Loucy (cell line): ENCODE measurements around the gene TNFSF8.

Experiments used
- H2AFZ ChIP-seq: fragments of 200-600 bp; sonication (generic); 2 replicates; pipeline ENCODE4 v1.6.0; 2016; ENCODE audit warnings: antibody characterized with exemption, mild to moderate bottlenecking, low read length, moderate library complexity
- H3F3A ChIP-seq: fragments of 200-600 bp; 2 replicates; pipeline ENCODE4 v1.6.0; 2016; ENCODE audit warnings: antibody characterized with exemption, low read depth, mild to moderate bottlenecking
- H3K27me3 ChIP-seq: fragments of 200-600 bp; sonication (generic); 2 replicates; pipeline ENCODE4 v1.6.1; 2014; ENCODE audit warnings: low read length, mild to moderate bottlenecking; ENCODE audit not compliant: insufficient read depth, poor library complexity, severe bottlenecking
- H3K36me3 ChIP-seq: fragments of 200-600 bp; sonication (generic); 2 replicates; pipeline ENCODE4 v1.6.1; 2016; ENCODE audit warnings: low read length; ENCODE audit not compliant: insufficient read depth
- H3K4me1 ChIP-seq: fragments of 200-600 bp; sonication (generic); 2 replicates; pipeline ENCODE4 v1.5.1; 2014; ENCODE audit warnings: low read length, mild to moderate bottlenecking; ENCODE audit not compliant: insufficient read depth, poor library complexity, severe bottlenecking
- H3K4me2 ChIP-seq: fragments of 200-600 bp; sonication (generic); 2 replicates; pipeline ENCODE4 v1.6.0; 2014; ENCODE audit warnings: antibody characterized with exemption, low read length, low read depth, mild to moderate bottlenecking; ENCODE audit not compliant: poor library complexity, severe bottlenecking
- H3K4me3 ChIP-seq: fragments of 200-600 bp; sonication (generic); 2 replicates; pipeline ENCODE4 v1.5.1; 2014; ENCODE audit warnings: low read length, mild to moderate bottlenecking, mixed read lengths; ENCODE audit not compliant: poor library complexity, severe bottlenecking
- H3K79me2 ChIP-seq: fragments of 200-600 bp; sonication (generic); 2 replicates; pipeline ENCODE4 v1.6.1; 2014; ENCODE audit warnings: low read length; ENCODE audit not compliant: insufficient read depth
- H3K9ac ChIP-seq: fragments of 200-600 bp; sonication (generic); 2 replicates; pipeline ENCODE4 v1.6.0; 2014; ENCODE audit warnings: mild to moderate bottlenecking, low read depth, low read length, moderate library complexity; ENCODE audit not compliant: poor library complexity, severe bottlenecking
- H3K9me2 ChIP-seq: fragments of 200-600 bp; sonication (generic); replicated peaks from 2 replicates; pipeline ENCODE4 v1.6.1; 2016; ENCODE audit warnings: low read depth, low read length, mixed read lengths
- H3K9me3 ChIP-seq: fragments of 200-600 bp; sonication (generic); 2 replicates; pipeline ENCODE4 v1.6.1; 2014; ENCODE audit warnings: mild to moderate bottlenecking, antibody characterized with exemption, low read length, low read depth; ENCODE audit not compliant: insufficient read depth
- H4K20me1 ChIP-seq: fragments of 200-600 bp; sonication (generic); 2 replicates; pipeline ENCODE4 v1.6.0; 2014; ENCODE audit warnings: antibody characterized with exemption, low read length, mild to moderate bottlenecking; ENCODE audit not compliant: insufficient read depth, poor library complexity, severe bottlenecking
- CTCF ChIP-seq: fragments of 200-600 bp; sonication (generic); conservative IDR thresholded peaks from 2 replicates; pipeline ENCODE4 v1.5.1; 2014; ENCODE audit warnings: mild to moderate bottlenecking, antibody characterized with exemption, low read length
- EZH2phosphoT487 ChIP-seq: fragments of 200-600 bp; IDR thresholded peaks from 2 replicates; pipeline ENCODE4 v1.6.1; 2018; ENCODE audit warnings: antibody characterized with exemption, mild to moderate bottlenecking, moderate library complexity, borderline replicate concordance

TNFSF8 gene

GRCh38 chr9:114854736-114855355 is 75.5 kb downstream of the TNFSF8 start:
- Histone ChIP-seq H4K20me1 (no peaks in the 10 kb centered on the region), H3K4me2 (no peak overlapping the region), H3K79me2 (no peaks in the 10 kb centered on the region), H3K27me3 (no peaks in the 10 kb centered on the region), H3K9me3 (no peaks in the 10 kb centered on the region), H3F3A (no peaks in the 10 kb centered on the region), H3K4me3 (no peak overlapping the region), H3K9ac (no peak overlapping the region), H3K9me2 (no peaks in the 10 kb centered on the region), H2AFZ (no peak overlapping the region), H3K4me1 (peaks cover 19% of the 10 kb centered on the region), H3K36me3 (no peaks in the 10 kb centered on the region)
- TF ChIP-seq EZH2phosphoT487 = no peak
- TF ChIP-seq CTCF = no peak

DNA sequence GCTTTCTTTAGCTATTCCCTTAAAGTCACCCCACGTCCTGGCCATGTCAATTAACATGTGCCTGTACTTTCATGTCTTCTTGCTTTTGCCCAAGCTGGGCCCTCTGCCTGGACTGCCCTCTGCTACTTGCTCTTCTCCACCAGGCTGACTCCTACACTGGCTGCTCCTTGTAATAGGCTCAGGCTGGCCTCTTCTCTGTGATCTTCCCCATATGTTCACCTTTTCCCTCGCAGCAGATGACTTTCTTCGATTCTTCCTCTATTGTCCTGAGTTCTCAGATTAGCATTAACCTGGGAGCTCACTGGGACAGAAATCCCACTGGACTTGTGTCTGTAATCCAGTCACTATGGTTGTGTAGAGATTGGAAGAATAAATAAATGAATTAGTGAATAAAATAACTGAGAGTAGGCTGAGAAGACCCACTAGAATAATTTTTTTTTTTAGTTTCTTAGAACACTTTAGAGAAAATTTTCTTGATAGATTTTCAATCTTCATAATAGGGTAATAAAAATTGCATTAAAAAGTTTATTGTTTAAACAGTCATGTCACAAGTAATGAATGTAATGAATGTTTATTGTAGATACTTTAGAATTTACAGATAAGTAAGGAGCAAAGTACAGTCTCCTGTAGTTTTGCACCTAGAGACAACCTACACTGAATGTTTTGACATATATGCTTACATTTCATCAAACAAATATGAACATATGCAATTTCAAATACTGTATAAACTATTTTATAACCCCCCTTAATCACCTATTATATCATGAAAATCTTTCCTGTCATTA is 77.1 kb downstream of the TNFSF8 start:
- Histone ChIP-seq H2AFZ (no peak overlapping the region), H3F3A (no peaks in the 10 kb centered on the region), H3K36me3 (no peaks in the 10 kb centered on the region), H3K27me3 (no peaks in the 10 kb centered on the region), H3K4me2 (no peak overlapping the region), H4K20me1 (no peaks in the 10 kb centered on the region), H3K9me3 (no peaks in the 10 kb centered on the region), H3K79me2 (no peaks in the 10 kb centered on the region), H3K9me2 (no peaks in the 10 kb centered on the region), H3K4me1 (peaks cover 19% of the 10 kb centered on the region), H3K4me3 (no peak overlapping the region), H3K9ac (no peak overlapping the region)
- TF ChIP-seq EZH2phosphoT487 (no peak), CTCF (no peak)

GRCh38 chr9:114852050-114852594 is 78.3 kb downstream of the TNFSF8 start:
- Histone ChIP-seq H4K20me1 (no peaks in the 10 kb centered on the region), H3K4me2 (peak overlapping the region; percentile 10), H2AFZ (peak overlapping the region; percentile 30; the same call in 1 of the 2 replicates), H3K36me3 (no peaks in the 10 kb centered on the region), H3K4me1 (peaks cover 19% of the 10 kb centered on the region), H3K4me3 (no peak overlapping the region), H3K9me3 (no peaks in the 10 kb centered on the region), H3K9me2 (no peaks in the 10 kb centered on the region), H3K9ac (no peak overlapping the region), H3K79me2 (no peaks in the 10 kb centered on the region), H3K27me3 (no peaks in the 10 kb centered on the region), H3F3A (no peaks in the 10 kb centered on the region)
- no peak for TF ChIP-seq EZH2phosphoT487
- TF ChIP-seq CTCF = no peak
